Small intestine (tissue), 7 donors: ENCODE measurements around the gene CCSER1. TPM values are rescaled to one million over a fixed set of nuclear protein-coding genes. Genes with fewer than 3 reads are reported as not detected.

ENCODE experiments used
- DNase-seq, 2 donors: peaks; one replicate each; pipeline versions ENCODE4 v3.0.0 to v3.0.0-alpha.2; 2013
- FAIRE-seq: peaks from 2 replicates; lab custom pipeline; 2012; peaks lifted over from hg19 to GRCh38; lab: Jason Lieb, UNC
- H3K27ac ChIP-seq, 3 donors: one replicate each; pipeline ENCODE4 v1.5.1; 2013; ENCODE audit warnings: low read length in 2 of 3, mild to moderate bottlenecking in 2 of 3, control low read depth in 1 of 3, inconsistent platforms in 1 of 3, low read depth in 1 of 3, moderate library complexity in 1 of 3
- H3K27me3 ChIP-seq, 3 donors: one replicate each; pipeline ENCODE4 v1.6.1; 2013; ENCODE audit warnings: low read length in 3 of 3, inconsistent platforms in 1 of 3; ENCODE audit not compliant: control insufficient read depth in 3 of 3, insufficient read depth in 3 of 3
- H3K36me3 ChIP-seq, 3 donors: one replicate each; pipeline ENCODE4 v1.6.1; 2013; ENCODE audit warnings: low read length in 3 of 3, inconsistent platforms in 1 of 3, low read depth in 1 of 3, mild to moderate bottlenecking in 1 of 3, moderate library complexity in 1 of 3; ENCODE audit not compliant: control insufficient read depth in 3 of 3, insufficient read depth in 2 of 3
- H3K4me1 ChIP-seq, 3 donors: one replicate each; pipeline ENCODE4 v1.6.1; 2013; ENCODE audit warnings: low read length in 2 of 3, inconsistent platforms in 1 of 3, low read depth in 1 of 3, mild to moderate bottlenecking in 1 of 3, moderate library complexity in 1 of 3; ENCODE audit not compliant: control insufficient read depth in 3 of 3, insufficient read depth in 2 of 3
- H3K4me3 ChIP-seq, 3 donors: one replicate each; pipeline ENCODE4 v1.5.1; 2013; ENCODE audit warnings: low read length in 3 of 3, control low read depth in 1 of 3, inconsistent platforms in 1 of 3, low read depth in 1 of 3, mild to moderate bottlenecking in 1 of 3, moderate library complexity in 1 of 3
- H3K9me3 ChIP-seq, 2 donors: one replicate each; pipeline ENCODE4 v1.6.1; 2013; ENCODE audit warnings: low read depth in 1 of 2, low read length in 1 of 2; ENCODE audit not compliant: control insufficient read depth in 2 of 2, insufficient read depth in 1 of 2
- WGBS, 3 donors: extraction: QIAGEN DNeasy Blood & Tissue Kit; methylation state at CpG; one replicate each; pipeline ENCODE4 v1.1.7; 2013; 5-methylcytosine and 5-hydroxymethylcytosine counted together
- polyA plus RNA-seq, 4 donors: library from polyadenylated mRNA; stranded (reverse) in 3 of 4; unstranded in 1 of 4; fragments of 200-250 nt in 3 of 4; fragments of 120-200 nt in 1 of 4; gene quantifications; one replicate each; pipeline versions ENCODE4 v1.2.1 to v1.2.3, GENCODE V29; 2013
- donor health status: healthy with polysubstance abuse.
- donor health status: control.
- donor health status: control.
- donor health status: Bipolar disorder and iron deficiency.
- donor health status: healthy.

CCSER1 gene
- polyA plus RNA-seq, 4 donors: 3.5 to 8.7 (median 5.7) TPM

GRCh38 chr4:91525621-91526020 lies 1398.4 kb downstream of the CCSER1 start:
- no peak overlapping the region for H3K4me3 ChIP-seq
- H3K4me1 ChIP-seq: no peaks in the 10 kb centered on the region
- H3K27ac ChIP-seq: no peak overlapping the region
- DNase-seq (peak; percentile 4 to 55), FAIRE-seq (no peak)
- no peaks in the 10 kb centered on the region for H3K36me3 ChIP-seq
- H3K9me3 ChIP-seq: no peaks in the 10 kb centered on the region
- WGBS, 3 donors: 16 to 50% (median 38%) methylated on average over 1 of the region's 1 CpG
- H3K27me3 ChIP-seq: no peaks in the 10 kb centered on the region

GRCh38 chr4:91527056-91527455 lies 1399.9 kb downstream of the CCSER1 start:
- Histone ChIP-seq H3K4me1 (no peaks in the 10 kb centered on the region), H3K27me3 (no peaks in the 10 kb centered on the region), H3K27ac (no peak overlapping the region), H3K9me3 (no peaks in the 10 kb centered on the region), H3K36me3 (no peaks in the 10 kb centered on the region), H3K4me3 (no peak overlapping the region)
- FAIRE-seq (no peak), DNase-seq (no peak)

GRCh38 chr4:91567594-91567993 lies 1440.4 kb downstream of the CCSER1 start:
- Histone ChIP-seq H3K27me3 (no peaks in the 10 kb centered on the region), H3K36me3 (no peaks in the 10 kb centered on the region), H3K4me1 (no peaks in the 10 kb centered on the region), H3K27ac (no peak overlapping the region), H3K4me3 (no peak overlapping the region), H3K9me3 (peaks cover 0 to 25% of the 10 kb centered on the region in 2 donors)
- WGBS, 3 donors: 32 to 74% (median 56%) methylated on average over 1 of the region's 1 CpG
- DNase-seq (no peak), FAIRE-seq (no peak)

GRCh38 chr4:91577864-91578263 lies 1450.7 kb downstream of the CCSER1 start:
- FAIRE-seq (no peak), DNase-seq (no peak)
- no peaks in the 10 kb centered on the region for H3K36me3 ChIP-seq
- H3K27me3 ChIP-seq: no peaks in the 10 kb centered on the region
- no peak overlapping the region for H3K4me3 ChIP-seq
- no peaks in the 10 kb centered on the region for H3K4me1 ChIP-seq
- peaks cover 0 to 8% of the 10 kb centered on the region in 2 donors for H3K9me3 ChIP-seq
- H3K27ac ChIP-seq: no peak overlapping the region

GRCh38 chr4:91590260-91590659 lies 1463.1 kb downstream of the CCSER1 start:
- no peak overlapping the region for H3K4me3 ChIP-seq
- WGBS, 3 donors: 46 to 67% (median 51%) methylated on average over 3 of the region's 3 CpGs
- H3K4me1 ChIP-seq: no peaks in the 10 kb centered on the region
- H3K27me3 ChIP-seq: no peaks in the 10 kb centered on the region
- FAIRE-seq (no peak), DNase-seq (no peak)
- H3K36me3 ChIP-seq: no peaks in the 10 kb centered on the region
- H3K27ac ChIP-seq: no peak overlapping the region
- H3K9me3 ChIP-seq: no peaks in the 10 kb centered on the region

GRCh38 chr4:91592125-91592524 lies 1464.9 kb downstream of the CCSER1 start:
- Histone ChIP-seq H3K27ac (no peak overlapping the region), H3K4me3 (no peak overlapping the region), H3K36me3 (no peaks in the 10 kb centered on the region), H3K9me3 (no peaks in the 10 kb centered on the region), H3K4me1 (no peaks in the 10 kb centered on the region), H3K27me3 (no peaks in the 10 kb centered on the region)
- DNase-seq: no peak
- WGBS, 3 donors: 62 to 90% (median 86%) methylated on average over 4 of the region's 4 CpGs
- FAIRE-seq: no peak

- no peak overlapping the region for H3K4me3 ChIP-seq
- DNase-seq (no peak), FAIRE-seq (no peak)
- H3K27ac ChIP-seq: no peak overlapping the region
- H3K27me3 ChIP-seq: no peaks in the 10 kb centered on the region
- no peaks in the 10 kb centered on the region for H3K9me3 ChIP-seq
- 51 to 59% (median 58%) methylated on average over 2 of the region's 2 CpGs for WGBS, 3 donors
- no peaks in the 10 kb centered on the region for H3K36me3 ChIP-seq
- no peaks in the 10 kb centered on the region for H3K4me1 ChIP-seq
Observed at GRCh38 chr4:91596718-91597117, 1469.5 kb downstream of the CCSER1 start.

GRCh38 chr4:91598696-91599095 lies 1471.5 kb downstream of the CCSER1 start:
- DNase-seq: no peak
- Histone ChIP-seq H3K36me3 (no peaks in the 10 kb centered on the region), H3K27me3 (no peaks in the 10 kb centered on the region), H3K4me3 (no peak overlapping the region), H3K4me1 (no peaks in the 10 kb centered on the region), H3K27ac (no peak overlapping the region), H3K9me3 (no peaks in the 10 kb centered on the region)
- FAIRE-seq: no peak
- 84 to 91% (median 87%) methylated on average over 8 of the region's 8 CpGs for whole genome bisulfite sequencing, 3 donors

GRCh38 chr4:91600301-91600700 lies 1473.1 kb downstream of the CCSER1 start:
- no peak for FAIRE-seq

More at GRCh38 chr4:91600301-91600700, 1473.1 kb downstream of the CCSER1 start:
- WGBS, 3 donors: 76 to 87% (median 85%) methylated on average over 1 of the region's 1 CpG
- Histone ChIP-seq H3K27ac (no peak overlapping the region), H3K9me3 (no peaks in the 10 kb centered on the region), H3K4me1 (no peaks in the 10 kb centered on the region), H3K27me3 (no peaks in the 10 kb centered on the region), H3K4me3 (no peak overlapping the region), H3K36me3 (no peaks in the 10 kb centered on the region)
- no peak for DNase-seq
